ENCODE results near the gene WARS2. TPM values are rescaled to one million over a fixed set of nuclear protein-coding genes. Genes with fewer than 3 reads are reported as not detected.

Gene WARS2
- total RNA-seq, 2 donors from 2014 or later: 9.9 to 11.8 TPM

DNA sequence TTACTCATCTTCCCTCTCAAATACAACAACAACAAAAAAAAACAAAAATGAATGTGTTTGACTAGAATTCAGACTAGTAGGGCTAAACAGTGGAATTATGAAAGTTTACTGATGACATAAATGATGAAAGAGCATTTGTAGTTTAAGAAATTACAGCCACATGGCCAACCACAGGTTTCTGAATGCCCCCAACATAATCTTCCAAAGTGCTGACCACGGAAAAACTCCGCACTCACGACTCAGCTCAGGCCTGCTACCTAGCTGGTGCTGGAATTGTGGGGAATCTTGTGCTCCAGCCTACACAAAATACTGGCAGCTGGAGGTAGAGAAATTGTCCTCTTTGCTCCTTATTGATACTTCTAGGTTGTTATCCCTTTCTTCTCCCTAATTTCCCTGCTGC lies 128.7 kb downstream of the WARS2 start:
- Histone ChIP-seq H3K27ac (ENCODE audit: low read depth, low read length) (no peak overlapping the region), H3K9ac (ENCODE audit: extremely low read depth, low read length, poor library complexity, severe bottlenecking) (no peak overlapping the region), H3K36me3 (ENCODE audit: control insufficient read depth, insufficient read depth, low read length) (no peaks in the 10 kb centered on the region), H3K27me3 (ENCODE audit: control insufficient read depth, insufficient read depth, low read length, poor library complexity, severe bottlenecking) (peaks cover 37% of the 10 kb centered on the region), H3K9me3 (ENCODE audit: control insufficient read depth, low read length) (peaks cover 3% of the 10 kb centered on the region), H3K4me3 (ENCODE audit: low read length) (no peak overlapping the region), H3K4me1 (ENCODE audit: control insufficient read depth, insufficient read depth, low read length) (no peaks in the 10 kb centered on the region)
- TF ChIP-seq, protein P1, sequence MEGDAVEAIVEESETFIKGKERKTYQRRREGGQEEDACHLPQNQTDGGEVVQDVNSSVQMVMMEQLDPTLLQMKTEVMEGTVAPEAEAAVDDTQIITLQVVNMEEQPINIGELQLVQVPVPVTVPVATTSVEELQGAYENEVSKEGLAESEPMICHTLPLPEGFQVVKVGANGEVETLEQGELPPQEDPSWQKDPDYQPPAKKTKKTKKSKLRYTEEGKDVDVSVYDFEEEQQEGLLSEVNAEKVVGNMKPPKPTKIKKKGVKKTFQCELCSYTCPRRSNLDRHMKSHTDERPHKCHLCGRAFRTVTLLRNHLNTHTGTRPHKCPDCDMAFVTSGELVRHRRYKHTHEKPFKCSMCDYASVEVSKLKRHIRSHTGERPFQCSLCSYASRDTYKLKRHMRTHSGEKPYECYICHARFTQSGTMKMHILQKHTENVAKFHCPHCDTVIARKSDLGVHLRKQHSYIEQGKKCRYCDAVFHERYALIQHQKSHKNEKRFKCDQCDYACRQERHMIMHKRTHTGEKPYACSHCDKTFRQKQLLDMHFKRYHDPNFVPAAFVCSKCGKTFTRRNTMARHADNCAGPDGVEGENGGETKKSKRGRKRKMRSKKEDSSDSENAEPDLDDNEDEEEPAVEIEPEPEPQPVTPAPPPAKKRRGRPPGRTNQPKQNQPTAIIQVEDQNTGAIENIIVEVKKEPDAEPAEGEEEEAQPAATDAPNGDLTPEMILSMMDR (conservative IDR thresholded peaks at IDR 0.05): no peak
- 92 to 100% methylated on average over 3 of the region's 3 CpGs for WGBS, 2 experiments (ENCODE audit: insufficient coverage in 1 of 2, insufficient read length in 1 of 2)
- Mint-ChIP-seq H3K27me3 (ENCODE audit: insufficient read depth) (peaks cover 63% of the 10 kb centered on the region), H3K27ac (no peak overlapping the region), H3K36me3 (ENCODE audit: low read depth) (no peaks in the 10 kb centered on the region), H3K4me1 (peaks cover 9% of the 10 kb centered on the region), H3K9me3 (peaks cover 3% of the 10 kb centered on the region), H3K4me3 (no peak overlapping the region)
- no peak for DNase-seq

DNA sequence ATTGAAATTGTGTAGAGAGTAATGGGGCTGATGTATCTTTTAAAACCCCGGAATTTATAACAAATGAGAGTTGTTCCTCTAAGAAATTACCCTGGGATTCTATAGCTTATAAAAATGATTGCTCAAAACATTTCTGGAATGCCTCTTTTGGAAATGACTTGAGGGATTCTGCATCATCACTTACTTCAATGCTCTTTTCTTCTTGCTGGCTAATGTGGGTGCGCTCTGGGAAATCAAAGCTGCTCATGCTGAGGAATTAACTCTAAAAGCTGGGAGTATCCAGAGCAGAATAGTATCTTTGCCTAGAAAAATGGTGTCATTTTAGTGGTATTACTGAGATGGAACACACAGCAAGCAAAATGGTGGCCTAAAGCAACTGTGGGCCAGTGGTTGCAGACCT lies 129.3 kb downstream of the WARS2 start:
- TF ChIP-seq, protein P1 (conservative IDR thresholded peaks at IDR 0.05): no peak
- WGBS, 2 experiments (ENCODE audit: insufficient coverage in 1 of 2, insufficient read length in 1 of 2): 92 to 100% methylated on average over 1 to 2 of the region's 2 CpGs
- no peaks in the 10 kb centered on the region for H3K36me3 Mint-ChIP-seq (ENCODE audit: low read depth)

DNA sequence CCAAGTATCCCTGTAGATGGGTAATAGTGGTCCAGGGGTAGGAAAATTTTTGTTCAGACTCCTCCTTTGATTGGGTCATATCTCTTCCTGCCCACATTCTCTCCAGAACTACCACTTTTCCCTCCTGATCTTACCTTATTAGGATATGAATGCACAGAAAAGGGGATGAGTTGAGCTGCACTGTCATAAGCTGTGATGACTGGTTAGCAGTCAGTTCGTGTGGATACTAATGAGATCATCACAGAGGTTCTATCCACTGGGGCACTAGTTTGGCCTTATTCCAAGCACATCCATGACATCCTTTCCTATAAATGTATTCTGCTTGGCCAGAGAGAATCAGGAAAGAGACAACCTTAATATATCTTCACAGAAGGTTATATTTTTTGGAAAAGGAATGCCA lies 130.3 kb downstream of the WARS2 start:
- Histone ChIP-seq H3K4me3 (ENCODE audit: low read length) (no peak overlapping the region), H3K9me3 (ENCODE audit: control insufficient read depth, low read length) (no peaks in the 10 kb centered on the region), H3K36me3 (ENCODE audit: control insufficient read depth, insufficient read depth, low read length) (no peaks in the 10 kb centered on the region), H3K27me3 (ENCODE audit: control insufficient read depth, insufficient read depth, low read length, poor library complexity, severe bottlenecking) (peaks cover 52% of the 10 kb centered on the region), H3K9ac (ENCODE audit: extremely low read depth, low read length, poor library complexity, severe bottlenecking) (no peak overlapping the region), H3K27ac (ENCODE audit: low read depth, low read length) (no peak overlapping the region), H3K4me1 (ENCODE audit: control insufficient read depth, insufficient read depth, low read length) (no peaks in the 10 kb centered on the region)
- WGBS, 2 experiments (ENCODE audit: insufficient coverage in 1 of 2, insufficient read length in 1 of 2): 91 to 100% methylated on average over 1 of the region's 1 CpG
- H3K27me3 Mint-ChIP-seq (ENCODE audit: insufficient read depth): peaks cover 78% of the 10 kb centered on the region
- no peak overlapping the region for H3K27ac Mint-ChIP-seq
- no peak overlapping the region for H3K4me3 Mint-ChIP-seq
- no peaks in the 10 kb centered on the region for H3K36me3 Mint-ChIP-seq (ENCODE audit: low read depth)
- no peak for DNase-seq
- TF ChIP-seq, protein P1 (conservative IDR thresholded peaks at IDR 0.05): no peak
- peaks cover 12% of the 10 kb centered on the region for H3K4me1 Mint-ChIP-seq
- no peaks in the 10 kb centered on the region for H3K9me3 Mint-ChIP-seq

More for the DNA sequence above, 129.3 kb downstream of the WARS2 start:
- no peaks in the 10 kb centered on the region for H3K4me1 ChIP-seq (ENCODE audit: control insufficient read depth, insufficient read depth, low read length)
- H3K9me3 Mint-ChIP-seq: no peaks in the 10 kb centered on the region
- H3K27ac ChIP-seq (ENCODE audit: low read depth, low read length): no peak overlapping the region
- peaks cover 69% of the 10 kb centered on the region for H3K27me3 Mint-ChIP-seq (ENCODE audit: insufficient read depth)
- no peak for DNase-seq
- no peak overlapping the region for H3K4me3 Mint-ChIP-seq
- H3K9ac ChIP-seq (ENCODE audit: extremely low read depth, low read length, poor library complexity, severe bottlenecking): no peak overlapping the region
- no peaks in the 10 kb centered on the region for H3K36me3 ChIP-seq (ENCODE audit: control insufficient read depth, insufficient read depth, low read length)
- no peak overlapping the region for H3K4me3 ChIP-seq (ENCODE audit: low read length)
- peaks cover 12% of the 10 kb centered on the region for H3K4me1 Mint-ChIP-seq
- peaks cover 43% of the 10 kb centered on the region for H3K27me3 ChIP-seq (ENCODE audit: control insufficient read depth, insufficient read depth, low read length, poor library complexity, severe bottlenecking)
- H3K27ac Mint-ChIP-seq: no peak overlapping the region
- H3K9me3 ChIP-seq (ENCODE audit: control insufficient read depth, low read length): no peaks in the 10 kb centered on the region
